ENCODE measurements around the gene METTL6. TPM values are rescaled to one million over a fixed set of nuclear protein-coding genes. Genes with fewer than 3 reads are reported as not detected.

The METTL6 gene
- total RNA-seq, 3 donors from 2014 or later (not counting 1 experiment from before 2014, with no cell fraction given), result 9.8 to 13.3 (median 11.8) TPM

- peaks cover 31 to 35% of the 10 kb centered on the region in 2 donors for H3K4me1 Mint-ChIP-seq
- H3K36me3 Mint-ChIP-seq, result peaks cover 6% of the 10 kb centered on the region
- no peaks in the 10 kb centered on the region for H3K9me3 Mint-ChIP-seq
- H3K27me3 Mint-ChIP-seq (ENCODE audit: low read depth in 2 of 2), result no peaks in the 10 kb centered on the region
- H3K27ac ChIP-seq (ENCODE audit: low read length), result no peak overlapping the region
- DNase-seq, result no peak
- peaks cover 7% of the 10 kb centered on the region for H3K36me3 ChIP-seq (ENCODE audit: control insufficient read depth, insufficient read depth, low read length)
- intact Hi-C loops (cut with micrococcal nuclease), result no loop called here
- H3K4me1 ChIP-seq (ENCODE audit: control insufficient read depth, insufficient read depth, low read length), result peaks cover 30% of the 10 kb centered on the region
- H3K9me3 ChIP-seq (ENCODE audit: control insufficient read depth, insufficient read depth, low read length), result peaks cover 5% of the 10 kb centered on the region
- no peak for TF ChIP-seq CTCF (IDR thresholded peaks at IDR 0.05)
- ATAC-seq, result no peak
- H3K4me3 Mint-ChIP-seq, result no peak overlapping the region
- H3K4me3 ChIP-seq (ENCODE audit: low read length), result no peak overlapping the region
- no peak overlapping the region for H3K27ac Mint-ChIP-seq
- WGBS (ENCODE audit: insufficient coverage), result 92% methylated on average over 7 of the region's 7 CpGs
- no peaks in the 10 kb centered on the region for H3K27me3 ChIP-seq (ENCODE audit: control insufficient read depth, insufficient read depth, low read length)
Measured at GRCh38 chr3:15455756-15456155, 28.4 kb upstream of the METTL6 start.

DNA sequence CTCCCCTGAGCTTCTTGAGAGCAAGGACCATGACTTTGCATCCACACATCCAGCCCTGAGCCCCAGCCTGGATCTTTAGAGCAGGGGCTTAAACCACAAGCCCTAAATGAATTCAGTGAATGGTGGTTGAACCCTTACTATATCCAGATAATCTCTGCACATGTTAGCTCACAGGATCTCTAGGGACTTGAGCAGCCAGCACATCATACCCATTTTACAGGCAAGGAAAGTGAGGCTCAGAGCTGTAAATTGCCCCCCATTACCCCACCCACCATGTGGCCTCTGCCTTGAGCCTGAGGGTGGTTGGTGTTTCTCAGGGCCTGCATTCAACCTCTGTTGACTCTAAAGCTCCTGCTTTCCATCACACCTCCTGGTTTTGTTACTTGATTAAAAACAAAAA lies 27.6 kb upstream of the METTL6 start:
- H3K4me1 ChIP-seq (ENCODE audit: control insufficient read depth, insufficient read depth, low read length), result peaks cover 30% of the 10 kb centered on the region
- ATAC-seq (no peak), DNase-seq (no peak)
- Mint-ChIP-seq H3K27me3 (ENCODE audit: low read depth in 2 of 2) (no peaks in the 10 kb centered on the region), H3K27ac (no peak overlapping the region), H3K4me3 (no peak overlapping the region), H3K36me3 (peaks cover 6% of the 10 kb centered on the region), H3K9me3 (no peaks in the 10 kb centered on the region), H3K4me1 (peaks cover 31 to 35% of the 10 kb centered on the region in 2 donors)
- TF ChIP-seq CTCF (IDR thresholded peaks at IDR 0.05), result no peak
- no peaks in the 10 kb centered on the region for H3K27me3 ChIP-seq (ENCODE audit: control insufficient read depth, insufficient read depth, low read length)
- intact Hi-C loops (cut with micrococcal nuclease), result no loop called here
- H3K27ac ChIP-seq (ENCODE audit: low read length), result no peak overlapping the region
- no peak overlapping the region for H3K4me3 ChIP-seq (ENCODE audit: low read length)
- peaks cover 7% of the 10 kb centered on the region for H3K36me3 ChIP-seq (ENCODE audit: control insufficient read depth, insufficient read depth, low read length)
- H3K9me3 ChIP-seq (ENCODE audit: control insufficient read depth, insufficient read depth, low read length), result peaks cover 5% of the 10 kb centered on the region

- intact Hi-C loops (cut with micrococcal nuclease), result no loop called here
- peaks cover 37 to 41% of the 10 kb centered on the region in 2 donors for H3K4me1 Mint-ChIP-seq
Measured at GRCh38 chr3:15453991-15454625, 26.8 kb upstream of the METTL6 start.

More at GRCh38 chr3:15453991-15454625, 26.8 kb upstream of the METTL6 start:
- no peaks in the 10 kb centered on the region for H3K27me3 Mint-ChIP-seq (ENCODE audit: low read depth in 2 of 2)
- TF ChIP-seq CTCF (IDR thresholded peaks at IDR 0.05), result no peak
- Histone ChIP-seq H3K4me3 (ENCODE audit: low read length) (no peak overlapping the region), H3K27ac (ENCODE audit: low read length) (no peak overlapping the region), H3K9me3 (ENCODE audit: control insufficient read depth, insufficient read depth, low read length) (peaks cover 5% of the 10 kb centered on the region), H3K36me3 (ENCODE audit: control insufficient read depth, insufficient read depth, low read length) (peaks cover 7% of the 10 kb centered on the region), H3K27me3 (ENCODE audit: control insufficient read depth, insufficient read depth, low read length) (no peaks in the 10 kb centered on the region), H3K4me1 (ENCODE audit: control insufficient read depth, insufficient read depth, low read length) (peaks cover 36% of the 10 kb centered on the region)
- no peak overlapping the region for H3K27ac Mint-ChIP-seq
- 89% methylated on average over 8 of the region's 9 CpGs for WGBS (ENCODE audit: insufficient coverage)
- ATAC-seq (no peak), DNase-seq (no peak)
- peaks cover 6% of the 10 kb centered on the region for H3K36me3 Mint-ChIP-seq
- no peak overlapping the region for H3K4me3 Mint-ChIP-seq
- no peaks in the 10 kb centered on the region for H3K9me3 Mint-ChIP-seq
